HCEC 1CT (cell line): ENCODE results near the gene COX6A1.

Experiments
- DNase-seq: peaks from one replicate; pipeline ENCODE4 v3.0.0-alpha.2; 2017

Gene COX6A1

GRCh38 chr12:120437735-120438494, at the start of gene COX6A1:
COX6A1 (plus strand) TSS chr12:120438113; CDS start chr12:120438127, 14 bp downstream.
- DNase-seq: peak; percentile 98

GRCh38 chr12:120388691-120389481, 49.0 kb upstream of the COX6A1 start:
- DNase-seq: no peak

- no peak for DNase-seq
Observed at GRCh38 chr12:120390540-120391120, 47.3 kb upstream of the COX6A1 start.

- DNase-seq: no peak
Observed at GRCh38 chr12:120394483-120395367, 43.2 kb upstream of the COX6A1 start.

DNA sequence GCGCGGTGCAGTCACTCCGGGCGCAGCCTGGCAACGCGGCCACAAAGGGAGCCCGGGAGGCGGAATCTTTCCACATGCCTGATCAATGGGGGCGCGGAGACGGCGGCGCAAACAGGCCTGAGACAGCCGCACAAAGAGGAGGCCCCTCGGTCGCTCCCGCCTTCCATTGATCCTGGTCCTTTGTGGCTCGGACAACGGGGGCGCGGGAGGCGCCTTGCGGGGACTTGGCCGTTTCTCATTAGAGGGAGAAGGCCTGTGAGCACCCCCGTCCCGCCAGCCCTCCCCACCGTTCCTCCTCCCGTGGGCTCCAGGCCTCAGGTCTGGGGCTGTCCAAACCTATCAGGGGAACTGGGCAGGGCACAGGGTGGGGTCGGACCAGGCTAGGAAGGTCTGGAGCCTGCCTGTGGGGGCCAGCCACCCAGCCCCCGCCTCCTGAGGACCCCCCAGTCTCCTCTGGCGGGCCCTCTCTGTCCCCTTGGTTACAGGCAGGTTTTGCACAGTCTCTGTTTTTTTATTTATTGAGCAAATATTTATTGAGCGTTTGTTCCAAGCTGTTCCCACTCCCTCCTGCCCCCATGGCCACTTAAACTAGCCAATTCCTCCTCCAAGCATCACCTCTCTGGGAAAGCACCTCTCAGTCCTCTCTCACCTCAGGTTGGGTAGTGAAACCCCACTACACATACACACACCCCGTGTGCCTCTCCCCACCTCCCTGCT, 39.9 kb upstream of the COX6A1 start:
- DNase-seq: no peak

DNA sequence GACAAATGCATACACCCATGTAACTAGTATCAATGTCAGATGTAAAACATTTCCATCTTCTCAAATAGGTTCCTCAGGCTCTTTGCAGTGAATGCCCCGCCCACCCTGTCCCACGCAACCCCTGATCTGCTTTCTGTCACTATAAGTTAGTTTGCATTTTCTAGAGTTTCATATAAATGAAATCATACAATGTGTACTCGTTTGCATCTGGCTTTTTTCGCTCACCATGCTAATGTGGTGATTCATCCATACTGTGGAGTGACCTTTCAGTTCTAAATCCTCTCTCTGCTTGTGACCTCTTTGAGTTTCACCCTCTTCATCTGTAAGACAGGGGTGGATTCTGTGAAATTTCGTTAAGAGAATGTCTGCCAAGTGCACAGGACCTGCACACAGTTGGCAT, 38.4 kb upstream of the COX6A1 start:
- peak; percentile 85 for DNase-seq

DNA sequence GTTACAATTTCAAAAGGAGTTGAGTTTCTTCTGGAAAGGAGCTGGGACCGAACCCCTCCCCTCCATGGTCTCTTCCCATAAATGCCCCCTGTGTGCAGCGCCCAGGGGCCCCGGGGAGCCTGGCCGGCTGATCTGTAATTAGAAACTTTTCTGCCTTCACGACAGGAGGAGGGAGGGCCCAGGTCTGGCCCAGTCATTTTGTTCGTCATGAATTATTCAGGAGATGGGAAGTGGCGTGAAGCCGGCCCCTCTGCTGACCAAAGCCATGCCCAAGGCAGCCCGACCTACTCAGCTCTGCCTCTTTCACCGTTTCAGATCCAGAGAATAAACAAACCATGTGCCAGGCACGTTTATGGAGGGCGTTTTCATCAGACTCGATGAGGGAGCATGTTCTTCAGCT, 35.7 kb upstream of the COX6A1 start:
- no peak for DNase-seq

DNA sequence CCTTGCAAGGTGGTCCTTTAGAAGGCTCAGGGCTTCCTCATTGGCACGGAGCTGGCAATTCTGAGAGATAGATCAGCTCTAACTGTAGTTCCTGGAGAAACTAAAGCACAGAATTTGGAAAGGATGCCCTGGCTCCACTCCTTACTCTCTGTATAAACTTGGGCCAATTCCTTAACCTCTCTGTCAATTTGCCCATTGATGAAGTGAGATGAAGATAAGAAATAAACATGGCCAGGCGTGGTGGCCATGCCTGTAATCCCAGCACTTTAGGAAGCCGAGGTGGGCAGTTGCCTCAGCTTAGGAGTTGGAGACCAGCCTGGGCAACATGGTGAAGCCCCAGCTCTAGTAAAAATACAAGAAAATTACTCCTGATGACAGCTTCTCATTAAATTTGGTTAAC, 34.0 kb upstream of the COX6A1 start:
- DNase-seq: no peak

DNA sequence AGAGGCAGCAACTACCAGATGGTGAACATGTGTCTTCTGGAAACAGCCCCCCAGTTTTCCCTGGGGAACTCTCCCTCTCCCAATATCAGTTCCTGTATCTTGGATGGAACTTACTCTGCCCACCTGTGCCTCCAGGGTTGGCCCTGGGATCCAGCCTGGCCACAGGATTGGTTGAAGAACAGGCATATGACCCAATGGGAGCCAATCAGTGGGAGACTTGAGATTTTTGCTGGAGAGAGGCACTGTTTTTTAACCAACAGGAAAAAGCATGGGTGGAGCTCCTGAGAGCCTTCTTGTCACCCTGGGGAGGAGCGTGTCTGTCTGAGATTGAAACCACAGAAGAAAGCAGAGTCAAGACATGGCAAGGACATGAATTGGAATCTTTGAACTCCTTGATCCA, 33.6 kb upstream of the COX6A1 start:
- no peak for DNase-seq

GRCh38 chr12:120406069-120406468, 31.8 kb upstream of the COX6A1 start:
- no peak for DNase-seq

DNA sequence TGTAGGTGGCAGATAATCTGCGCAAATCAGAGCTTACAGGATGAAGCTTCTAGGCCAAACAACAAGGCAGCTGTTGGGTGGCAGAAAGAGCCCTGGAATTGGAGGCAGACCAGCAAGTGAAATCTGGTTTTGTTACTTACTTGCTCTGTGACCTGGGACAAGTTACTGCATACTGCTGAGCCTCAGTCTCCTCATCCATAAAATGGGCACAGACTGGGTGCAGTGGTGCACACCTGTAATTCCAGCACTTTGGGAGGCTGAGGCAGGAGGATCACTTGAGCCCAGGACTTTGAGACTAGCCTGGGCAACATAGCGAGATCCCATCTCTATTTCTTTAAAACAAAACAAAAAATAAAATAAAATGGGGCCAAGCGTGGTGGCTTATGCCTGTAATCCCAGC, 31.4 kb upstream of the COX6A1 start:
- DNase-seq: no peak

GRCh38 chr12:120408771-120409170, 29.1 kb upstream of the COX6A1 start:
- DNase-seq: no peak

- no peak for DNase-seq
Observed at GRCh38 chr12:120412421-120412820, 25.5 kb upstream of the COX6A1 start.

GRCh38 chr12:120413901-120414695, 23.8 kb upstream of the COX6A1 start:
- DNase-seq: no peak

- DNase-seq: no peak
Observed at GRCh38 chr12:120416490-120417216, 21.3 kb upstream of the COX6A1 start.

DNA sequence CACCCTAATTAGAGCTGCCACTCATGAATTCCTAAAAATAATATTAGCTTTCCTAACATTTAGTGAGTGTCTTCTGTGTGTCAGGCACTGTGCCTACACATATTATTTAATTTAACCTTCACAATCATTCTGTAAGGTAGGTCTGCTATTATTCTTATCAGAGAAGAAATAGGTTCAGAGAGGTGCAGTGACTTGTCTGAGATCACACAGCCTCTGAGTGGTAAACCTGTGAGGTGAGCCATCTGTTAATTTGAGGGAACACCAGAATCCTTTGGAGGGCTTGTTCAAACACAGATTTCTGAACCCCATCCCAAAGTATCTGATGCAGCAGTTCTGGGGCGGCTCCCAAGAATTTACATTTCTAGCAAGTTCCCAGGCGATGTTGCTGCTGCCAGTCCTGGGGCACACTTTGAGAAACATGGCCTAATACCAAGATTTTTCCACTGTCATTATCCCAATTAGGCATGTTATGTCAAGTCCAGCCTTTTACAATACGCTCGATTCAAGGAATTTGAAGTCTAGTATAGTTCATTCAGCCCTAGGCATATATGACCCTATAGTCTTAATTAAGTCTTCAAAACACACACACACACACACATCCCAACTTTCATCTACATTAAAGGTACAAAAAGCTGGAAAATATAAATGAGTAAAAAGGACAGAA, 19.9 kb upstream of the COX6A1 start:
- no peak for DNase-seq

DNA sequence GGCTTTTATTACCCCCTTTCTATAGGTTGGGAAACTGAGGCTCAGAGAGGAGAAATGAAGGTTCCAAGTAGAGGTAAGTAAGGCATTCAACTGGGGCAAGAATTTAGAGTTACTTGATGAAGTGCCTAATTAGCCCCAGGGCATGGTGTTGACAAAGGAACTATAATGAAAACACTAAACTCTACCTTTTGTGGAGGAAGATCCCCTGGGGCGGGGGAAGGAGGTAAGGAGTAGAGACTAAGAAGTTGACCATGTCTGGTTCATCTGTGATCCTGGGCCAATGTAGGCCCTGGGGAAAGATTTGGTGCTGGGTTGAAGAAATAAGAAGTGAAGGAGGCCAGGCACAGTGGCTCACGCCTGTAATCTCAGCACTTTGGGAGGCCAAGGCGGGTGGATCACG, 16.2 kb upstream of the COX6A1 start:
- no peak for DNase-seq

DNA sequence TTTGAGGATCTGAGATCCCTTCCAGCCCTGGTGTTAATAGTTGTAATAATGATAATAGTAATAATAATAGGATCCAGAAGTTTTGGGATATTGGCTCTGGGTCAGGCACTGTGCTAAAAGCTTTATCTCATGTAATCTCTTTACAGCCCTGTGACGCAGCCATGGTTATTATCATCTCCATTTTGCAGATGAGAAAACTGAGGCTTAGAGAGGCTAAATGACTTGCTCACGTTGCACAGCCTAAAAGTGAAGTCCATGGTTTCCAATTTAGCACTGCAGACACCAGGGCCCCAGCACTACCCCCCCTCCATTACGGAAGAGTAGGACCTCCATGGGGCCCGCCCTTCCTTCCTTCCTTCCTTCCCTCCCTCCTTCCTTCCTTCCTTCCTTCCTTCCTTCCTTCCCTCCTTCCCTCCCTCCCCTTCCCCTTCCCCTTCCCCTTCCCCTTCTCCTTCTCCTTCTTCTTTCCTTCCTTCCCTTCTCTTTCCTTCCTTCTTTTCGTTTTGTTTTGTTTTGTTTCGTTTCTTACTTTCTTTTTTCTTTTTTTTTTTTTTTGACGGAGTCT, 14.9 kb upstream of the COX6A1 start:
- no peak for DNase-seq

GRCh38 chr12:120425797-120426196, 12.1 kb upstream of the COX6A1 start:
- no peak for DNase-seq
